HUDEP-2 (cell line): Measurements from ENCODE around the gene PSD.
"Not testable (repeated sequence)": the region's sequence is repeated elsewhere in the genome, so short reads cannot be mapped to it uniquely, and the experiment has no call there.

Source experiments
- DNase-seq, 76 experiments: peaks; one replicate each; lab custom pipeline; 2025; ENCODE audit not compliant: unreplicated experiment in 76 of 76; lab: John Stamatoyannopoulos, UW

PSD gene

DNA sequence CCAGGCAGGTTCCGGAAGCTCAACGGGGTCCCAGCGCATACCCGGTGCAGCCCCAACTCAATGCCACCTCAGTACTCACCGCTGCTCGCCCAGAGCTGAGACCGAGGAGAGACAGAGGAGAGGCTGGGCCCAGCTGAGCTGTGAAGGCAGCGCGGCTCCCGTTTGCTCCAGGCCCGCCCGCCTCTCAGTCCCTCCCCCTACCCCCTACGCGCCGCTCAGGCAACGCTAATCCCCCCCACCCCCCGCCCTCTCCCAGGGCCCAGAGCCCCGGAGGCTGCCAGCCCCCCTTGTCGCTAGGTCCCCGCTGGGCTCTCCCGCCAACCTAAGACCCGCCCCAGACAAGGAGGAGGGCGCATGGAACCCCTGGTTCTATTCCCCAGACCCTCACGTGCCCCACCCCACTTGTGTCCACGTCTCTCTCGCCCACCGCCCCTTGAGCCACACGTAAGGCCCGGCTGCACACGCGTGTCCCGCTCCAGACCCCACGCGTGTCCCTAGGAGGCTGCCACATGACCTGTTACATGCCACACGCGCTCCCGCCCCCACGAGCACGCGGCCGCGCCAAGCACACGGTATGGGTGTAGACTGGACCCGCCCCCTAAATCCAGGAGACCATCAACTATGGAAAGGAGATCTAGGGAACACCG is at the start of gene PSD:
Gene PSD (minus strand): TSS at position 164 of the 647 bp plus-strand sequence. CDS start 1,747 bp downstream, outside the sequence.
- no peak for DNase-seq

DNA sequence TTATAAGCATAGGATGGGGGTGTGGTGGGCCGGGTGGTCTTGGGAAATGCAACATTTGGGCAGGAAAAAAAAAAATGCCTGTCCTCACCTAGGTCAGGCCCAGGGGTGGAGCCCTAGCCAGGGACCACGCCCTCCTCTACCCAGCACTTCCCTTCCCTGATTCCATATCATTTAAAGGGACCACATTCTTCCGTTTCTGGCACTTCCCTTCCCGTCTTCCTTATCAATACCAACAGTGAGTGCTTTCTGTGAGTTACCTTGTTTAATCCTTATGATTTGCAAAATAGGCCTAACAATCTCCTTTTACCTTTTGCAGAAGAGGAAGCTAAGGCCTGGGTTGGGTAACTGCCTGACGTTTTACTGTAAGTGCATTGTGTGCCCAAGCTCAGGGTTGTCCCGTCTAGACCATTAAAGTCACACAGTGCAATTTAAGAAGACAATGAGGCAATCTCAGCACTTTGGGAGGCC is 49.4 kb upstream of the PSD start:
- DNase-seq, result peak in 11 of 76 experiments; percentile 6 to 23 (median 11)

DNA sequence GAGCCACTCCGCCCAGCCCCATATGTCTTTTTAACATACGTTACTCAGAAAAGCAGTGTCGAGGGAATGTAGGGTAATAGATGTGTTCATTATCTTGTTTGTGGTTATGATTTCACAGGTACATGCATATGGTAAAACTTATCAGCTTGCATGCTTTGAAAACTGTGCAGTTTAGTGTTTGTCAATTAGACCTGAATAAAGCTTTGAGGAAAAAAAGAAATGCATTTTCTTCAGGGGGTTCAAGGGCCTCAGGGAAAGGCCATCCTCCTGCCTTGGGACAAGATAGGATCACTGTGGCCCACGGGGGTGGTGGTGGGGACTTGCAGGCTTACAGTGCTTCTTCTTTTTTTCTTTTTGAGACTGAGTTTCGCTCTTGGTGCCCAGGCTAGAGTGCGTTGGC is 48.7 kb upstream of the PSD start:
- no peak for DNase-seq

DNA sequence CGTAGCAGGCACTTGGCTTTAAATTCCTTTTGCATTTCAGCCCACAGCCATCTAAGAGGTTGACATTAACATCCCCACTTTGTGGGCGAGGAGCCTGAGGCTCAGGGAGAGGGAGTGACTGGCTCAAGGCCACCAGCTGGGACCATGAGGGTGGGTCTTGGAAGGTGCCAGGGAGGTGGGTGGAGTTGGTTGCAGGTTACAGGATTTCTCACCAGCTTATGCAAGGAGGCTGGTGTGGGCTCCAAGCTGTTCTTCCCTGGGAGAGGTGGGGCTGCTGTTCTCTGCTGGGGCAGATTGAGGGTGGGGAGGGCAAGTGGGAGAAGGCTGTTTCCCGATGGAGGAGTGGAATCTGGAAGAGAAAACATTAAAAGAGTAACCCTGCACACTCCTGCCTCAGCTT is 46.9 kb upstream of the PSD start:
- no peak for DNase-seq

DNA sequence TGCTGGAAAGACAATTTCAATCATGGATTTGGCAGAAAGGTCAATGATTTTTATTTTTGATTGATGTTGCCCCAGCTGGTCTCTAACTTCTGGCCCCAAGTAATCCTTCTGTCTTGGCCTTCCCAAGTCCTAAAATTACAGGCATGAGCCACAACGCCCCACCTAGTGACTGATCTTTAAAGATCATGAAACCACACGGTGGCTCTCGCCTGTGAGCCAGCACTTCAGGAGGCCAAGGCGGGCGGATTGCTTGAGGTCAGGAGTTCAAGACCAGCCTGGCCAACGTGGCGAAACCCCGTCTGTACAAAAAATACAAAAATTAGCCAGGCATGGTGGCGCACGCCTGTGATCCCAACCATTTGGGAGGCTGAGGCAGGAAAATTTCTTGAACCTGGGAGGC is 45.4 kb upstream of the PSD start:
- no peak for DNase-seq

DNA sequence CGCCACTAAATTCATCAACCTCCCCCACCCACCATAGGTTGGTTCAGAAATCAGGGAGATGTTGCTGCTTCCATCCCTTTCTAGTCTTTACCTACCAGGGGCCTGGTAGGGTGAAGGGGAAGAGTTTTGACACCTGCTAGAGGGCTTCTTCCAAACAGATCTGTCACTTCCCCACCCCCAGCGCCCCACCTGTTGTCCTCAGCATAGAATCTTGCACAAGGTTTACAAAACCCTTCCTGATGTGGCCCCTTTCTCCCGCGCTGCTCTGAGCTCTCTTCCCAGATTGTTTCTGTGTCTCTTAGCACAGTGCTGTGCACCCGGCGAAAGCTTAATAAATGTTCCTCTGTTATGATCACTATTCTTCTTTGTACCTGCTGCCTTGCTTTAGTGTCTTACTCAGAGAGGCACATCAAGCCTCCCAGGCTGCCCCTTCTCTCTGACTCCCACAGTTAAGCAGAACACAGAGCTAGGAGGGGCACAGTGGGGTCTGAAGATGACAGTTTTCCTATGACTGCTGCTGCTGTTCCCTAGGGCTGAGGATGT is 44.0 kb upstream of the PSD start:
- no peak for DNase-seq

DNA sequence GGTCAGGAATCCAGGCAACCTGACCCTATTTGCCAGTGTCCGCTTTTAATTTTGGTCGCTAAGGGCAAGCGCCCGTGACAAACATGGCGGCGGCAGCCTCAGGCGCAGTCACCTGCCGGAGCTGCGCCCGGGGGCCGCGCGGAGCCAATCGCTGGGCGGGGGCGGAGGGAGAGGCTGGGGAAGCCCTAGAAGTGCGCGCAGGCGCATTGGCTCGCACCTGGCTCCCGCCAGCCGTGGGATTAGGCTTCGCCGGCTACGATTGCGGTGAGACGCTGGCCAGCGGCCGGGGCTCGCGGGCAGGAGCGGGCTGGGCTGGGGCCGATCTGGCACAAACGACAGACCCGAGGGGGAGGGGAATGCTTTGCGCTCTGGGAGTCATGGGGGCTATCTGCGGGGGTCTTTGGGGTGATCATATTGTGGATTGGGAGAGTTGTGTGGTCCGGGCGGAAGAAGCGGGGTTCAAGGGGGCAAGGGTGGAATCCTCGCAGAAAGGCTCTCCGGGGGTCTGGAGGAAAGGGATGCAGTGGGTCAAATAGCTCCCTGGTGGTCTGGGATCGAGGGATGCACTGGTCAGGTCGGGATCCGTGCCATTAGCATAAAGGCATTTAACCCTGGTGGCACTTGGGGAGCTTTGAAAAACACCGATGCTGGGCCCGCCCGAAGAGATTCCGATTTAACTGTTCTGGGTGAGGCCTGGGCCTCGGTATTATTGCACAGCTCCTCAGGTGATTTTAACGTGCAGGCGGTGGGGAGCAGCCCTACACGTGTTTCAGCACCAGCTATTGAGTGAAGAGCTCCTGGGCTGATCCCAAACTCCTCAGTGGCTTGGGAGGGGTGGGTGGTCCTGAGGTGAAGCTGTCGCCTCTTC is 42.8 kb upstream of the PSD start:
- DNase-seq, result peak in 74 of 76 experiments; percentile 24 to 93 (median 84)

DNA sequence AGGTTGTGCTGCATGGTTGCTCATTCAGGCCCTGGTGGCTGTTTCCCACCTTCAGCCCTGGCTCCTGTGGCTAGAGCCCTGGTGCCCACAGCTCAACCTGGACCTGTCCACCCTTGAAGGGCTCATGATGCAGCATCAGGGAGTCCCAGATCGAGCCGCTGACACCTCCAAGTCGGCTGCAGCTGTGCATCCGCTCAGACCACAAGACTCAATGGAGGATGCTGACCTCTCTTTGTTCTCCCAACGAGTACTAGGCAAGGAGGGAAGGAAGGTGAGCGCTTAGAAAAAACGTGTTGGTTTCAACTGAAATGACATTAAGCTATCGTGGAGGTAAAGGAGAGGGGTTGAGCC is 42.2 kb upstream of the PSD start:
- no peak for DNase-seq

DNA sequence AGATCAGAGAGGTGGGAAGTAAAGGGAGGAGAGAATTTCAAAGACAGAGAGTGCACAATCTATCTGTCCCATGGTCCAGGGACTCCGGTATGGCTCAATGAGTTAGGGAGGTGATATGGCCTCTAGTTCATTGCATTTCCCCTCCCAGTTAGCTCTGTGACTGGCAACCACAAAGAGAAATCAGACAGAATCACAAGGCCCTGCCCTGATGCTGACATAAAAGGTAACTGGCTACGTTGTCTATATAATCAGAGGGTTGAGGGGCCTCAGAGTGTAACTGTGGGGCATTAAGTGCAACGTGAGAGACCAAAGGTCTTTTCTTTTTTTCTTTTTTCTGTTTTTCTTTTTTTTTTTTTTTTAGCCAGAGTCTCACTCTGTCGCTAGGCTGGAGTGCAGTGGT is 40.1 kb upstream of the PSD start:
- no peak for DNase-seq

DNA sequence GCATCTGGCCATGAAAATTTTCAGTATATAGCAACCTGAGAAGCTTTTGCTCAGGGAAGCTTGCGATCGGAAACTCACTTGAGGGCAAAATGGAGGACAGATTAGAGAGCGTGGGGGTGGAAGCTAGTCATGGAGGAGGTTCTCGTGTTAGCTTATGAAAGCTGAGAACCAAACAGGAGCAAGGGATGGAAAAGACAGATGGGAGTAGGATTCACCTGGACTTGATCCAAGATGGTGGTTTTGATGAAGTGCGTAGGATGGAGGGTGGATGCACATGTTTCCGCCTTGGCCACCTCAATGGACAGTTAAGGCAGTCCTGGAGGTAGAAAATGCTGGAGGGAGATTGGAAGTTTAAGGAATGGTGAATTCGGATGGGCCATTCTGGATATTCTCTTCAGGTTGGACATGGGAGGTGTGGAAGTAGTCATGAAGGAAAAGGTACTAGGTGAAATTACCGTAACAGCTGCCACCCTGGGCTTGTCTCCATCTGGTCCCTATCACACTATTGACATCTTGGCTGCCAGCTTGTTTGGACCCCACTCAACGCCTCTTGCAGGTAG is 39.1 kb upstream of the PSD start:
- no peak for DNase-seq

DNA sequence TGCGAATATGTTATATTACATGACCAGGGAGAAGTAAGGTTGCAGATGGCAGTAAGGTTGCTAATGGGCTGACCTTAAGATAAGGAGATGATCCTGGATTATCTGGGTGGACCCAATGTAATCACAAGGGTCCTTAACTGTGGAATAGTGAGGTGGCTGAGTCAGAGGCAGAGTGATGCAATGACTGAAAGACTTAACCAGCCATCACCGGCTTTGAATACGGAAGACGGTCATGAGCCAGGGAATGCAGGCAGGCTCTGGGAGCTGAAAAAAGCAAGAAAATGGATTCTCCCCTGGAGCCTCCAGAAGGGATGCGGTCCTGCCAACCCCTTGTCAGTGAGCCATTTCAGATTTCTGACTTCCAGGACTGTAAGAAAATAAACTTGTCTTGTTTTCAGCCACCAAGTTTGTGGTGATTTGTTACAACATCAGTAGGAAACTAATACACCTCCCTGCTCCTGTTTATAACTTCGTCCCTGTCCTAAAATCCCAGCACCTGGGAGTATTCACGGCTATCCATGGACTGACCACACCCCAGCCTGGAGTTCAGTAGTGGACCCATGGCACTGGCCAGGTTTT is 37.4 kb upstream of the PSD start:
- peak in 11 of 76 experiments; percentile 12 to 49 (median 27) for DNase-seq

DNA sequence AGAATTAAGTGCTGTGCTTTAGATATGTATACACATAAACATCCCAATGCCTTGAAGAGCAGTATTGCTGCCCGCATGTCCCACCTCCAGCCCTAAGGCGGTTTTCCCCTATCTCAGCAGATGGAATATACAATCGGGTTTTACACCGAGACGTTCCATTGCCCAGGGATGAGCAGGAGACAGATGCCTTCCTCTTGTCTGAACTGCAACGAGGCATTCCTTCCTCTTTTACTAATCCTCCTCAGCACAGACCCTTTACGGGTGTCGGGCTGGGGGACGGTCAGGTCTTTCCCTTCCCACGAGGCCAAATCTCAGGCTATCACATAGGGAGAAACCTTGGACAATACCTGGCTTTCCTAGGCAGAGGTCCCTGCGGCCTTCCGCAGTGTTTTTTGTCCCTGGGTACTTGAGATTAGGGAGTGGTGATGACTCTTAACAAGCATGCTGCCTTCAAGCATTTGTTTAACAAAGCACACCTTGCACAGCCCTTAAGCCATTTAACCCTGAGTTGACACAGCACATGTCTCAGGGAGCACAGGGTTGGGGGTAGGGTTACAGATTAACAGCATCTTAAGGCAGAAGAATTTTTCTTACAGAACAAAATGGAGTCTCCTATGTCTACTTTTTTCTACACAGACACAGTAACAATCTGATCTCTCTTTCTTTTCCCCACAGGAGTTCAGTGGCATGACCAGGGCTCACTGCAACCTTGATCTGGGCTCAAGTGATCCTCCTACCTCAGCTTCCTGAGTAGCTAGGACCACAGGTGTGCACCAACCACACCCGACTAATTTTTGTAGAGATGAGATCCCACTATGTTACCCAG is 36.3 kb upstream of the PSD start:
- DNase-seq, result not testable (repeated sequence)

DNA sequence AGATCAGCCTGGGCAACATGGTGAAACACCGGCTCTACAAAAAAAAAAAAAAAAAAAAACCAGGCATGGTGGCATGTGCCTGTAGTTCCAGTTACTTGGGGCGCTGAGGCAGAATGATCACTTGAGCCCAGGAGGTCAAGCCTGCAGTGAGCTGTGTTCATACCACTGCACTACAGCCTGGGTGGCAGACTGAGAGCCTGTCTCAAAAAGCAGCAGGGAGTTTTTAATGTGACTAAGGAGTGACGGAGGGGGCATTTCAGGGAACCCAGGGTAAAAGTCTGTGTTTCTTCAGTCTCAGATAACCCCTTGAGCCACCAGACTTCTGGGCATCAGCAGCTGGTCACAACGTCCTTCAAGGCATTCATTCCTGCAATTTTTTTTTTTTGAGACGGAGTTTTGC is 34.9 kb upstream of the PSD start:
- no peak for DNase-seq

DNA sequence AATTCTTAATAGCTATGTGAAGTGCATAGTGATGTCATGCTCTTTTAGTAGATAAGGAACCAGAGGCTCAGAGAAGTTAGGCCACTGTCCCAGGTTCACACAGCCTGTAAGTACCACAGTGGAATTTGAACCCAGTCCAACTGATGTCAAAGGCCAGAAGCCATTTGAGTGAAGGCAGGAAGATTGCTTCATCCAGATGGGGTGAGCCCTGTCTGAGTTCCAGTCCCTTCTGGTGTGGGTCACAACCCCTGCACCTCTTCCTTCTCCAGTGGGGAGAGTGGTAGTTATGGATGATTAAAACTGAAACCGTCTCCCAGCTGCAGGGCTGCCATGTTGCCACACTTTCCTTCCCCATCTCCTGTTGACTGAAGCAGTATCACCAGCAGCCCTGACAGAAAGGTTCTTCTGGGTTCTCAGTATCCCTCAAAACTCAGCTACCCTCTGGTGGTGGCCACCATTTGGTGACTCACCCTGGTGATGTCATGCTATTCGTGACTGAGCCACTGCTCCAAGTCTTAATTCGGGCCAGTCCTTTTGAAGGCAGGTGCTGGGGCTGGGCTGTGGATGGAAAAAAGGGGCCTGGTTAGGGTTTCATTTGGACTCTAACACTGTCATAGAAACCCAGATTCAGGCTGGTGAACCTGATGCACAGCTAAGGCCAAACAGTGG is 34.2 kb upstream of the PSD start:
- peak in 25 of 76 experiments; percentile 11 to 65 (median 29) for DNase-seq

DNA sequence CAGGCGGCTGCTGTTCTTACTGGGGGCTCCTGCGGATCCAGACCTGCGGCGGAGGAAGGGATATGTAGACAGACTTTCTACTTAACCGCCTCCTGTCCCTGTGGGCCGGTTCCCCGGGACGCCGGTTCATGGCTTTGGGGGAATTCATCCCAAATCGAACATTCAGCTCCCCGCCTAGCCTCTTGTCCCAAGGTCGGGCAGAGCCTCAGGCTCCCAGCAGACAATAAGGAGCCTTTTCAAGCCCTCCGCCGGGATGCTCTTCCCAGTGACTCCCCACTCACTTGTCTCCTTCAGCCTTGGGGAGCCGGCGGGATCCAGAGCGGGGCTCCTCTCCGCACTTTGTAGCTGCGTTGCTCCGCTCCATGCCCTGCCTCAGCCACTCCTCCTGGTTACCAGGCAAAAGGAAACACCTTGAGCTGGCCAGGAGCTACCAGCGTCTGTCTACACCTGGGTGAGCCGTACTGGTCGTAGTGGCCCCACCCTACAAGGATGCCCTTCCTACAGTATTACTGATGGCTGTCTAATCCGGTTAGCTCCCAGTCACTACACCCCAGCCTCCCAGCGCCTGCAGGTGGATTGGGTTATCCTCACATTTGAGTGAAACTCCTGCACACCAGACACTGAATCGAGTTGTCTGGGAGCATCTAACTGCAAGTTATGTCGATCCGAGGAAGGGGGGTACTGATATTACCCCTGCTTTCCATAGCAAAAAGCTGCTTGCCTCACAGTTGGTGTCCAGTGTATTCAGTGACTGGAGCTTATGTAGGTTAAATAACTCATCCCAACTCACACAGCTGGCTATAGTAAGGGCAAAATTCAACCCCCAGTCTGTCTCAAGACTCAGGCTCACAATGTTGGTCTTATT is 32.8 kb upstream of the PSD start, which contains the start of gene C10orf95:
Gene C10orf95 (minus strand): TSS at position 439 of the 865 bp plus-strand sequence. CDS start 450 bp downstream, outside the sequence.
- DNase-seq, result no peak

DNA sequence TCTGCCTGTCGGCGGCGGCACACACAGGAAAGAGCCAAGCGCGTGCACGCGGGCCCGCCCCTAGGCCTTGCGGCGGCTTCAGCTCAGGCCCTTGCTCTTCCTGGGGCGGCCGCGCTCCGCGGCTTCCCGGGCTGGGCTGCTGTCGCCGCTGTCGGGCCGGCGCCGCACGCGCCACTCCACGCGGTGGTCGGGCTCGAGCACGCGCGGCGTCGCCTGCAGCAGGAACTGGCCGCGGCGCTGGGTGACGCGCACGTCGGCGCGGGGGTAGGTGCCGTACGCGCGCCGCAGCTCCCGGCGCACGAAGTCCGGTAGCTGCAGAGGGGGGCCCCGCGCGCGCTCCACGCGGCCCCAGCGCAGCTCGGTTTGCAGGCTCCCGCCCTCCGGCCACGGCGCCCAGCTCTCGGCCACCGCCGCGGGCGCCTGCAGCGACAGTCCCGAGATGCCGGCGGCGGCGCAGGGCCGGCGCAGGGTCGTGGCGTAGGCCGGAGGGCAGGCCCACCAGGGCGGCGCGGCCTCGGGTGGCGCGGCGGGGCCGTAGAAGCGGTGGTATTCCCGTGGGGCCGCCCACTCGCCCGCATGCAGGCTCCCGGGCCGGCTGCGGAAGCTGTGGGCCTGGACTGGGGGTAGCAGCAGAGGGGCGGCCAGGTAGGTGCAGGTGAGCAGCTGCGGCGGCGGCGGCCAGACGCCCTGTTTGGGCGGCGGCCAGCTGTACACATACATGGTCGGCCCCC is 32.0 kb upstream of the PSD start:
- DNase-seq, result peak in 65 of 76 experiments; percentile 13 to 77 (median 60)

DNA sequence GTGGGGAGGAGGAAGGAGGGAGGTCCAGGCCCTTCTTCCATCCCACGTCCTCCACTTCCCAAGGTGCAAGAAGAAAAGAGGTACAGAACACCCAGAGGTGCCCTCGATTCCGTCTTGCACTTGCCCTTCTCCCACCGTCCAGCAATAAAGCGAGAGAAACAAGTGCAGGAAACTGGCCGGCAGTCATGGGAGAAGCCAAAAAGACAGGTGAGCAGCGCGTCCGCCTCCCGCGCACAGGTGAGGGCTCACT is 31.5 kb upstream of the PSD start:
- peak in 2 of 76 experiments; percentile 52 to 70 for DNase-seq
